Liver (tissue), 9 donors: ENCODE measurements around the gene SNX5. TPM values are rescaled to one million over a fixed set of nuclear protein-coding genes. Genes with fewer than 3 reads are reported as not detected.

Experiments
- DNase-seq: peaks from one replicate; pipeline ENCODE4 v3.0.0-alpha.2; 2017; ENCODE audit warnings: low spot score
- H3K27ac ChIP-seq, 2 donors: one replicate each; pipeline ENCODE4 v1.7.0; 2013; ENCODE audit warnings: inconsistent platforms in 2 of 2, low read length in 2 of 2, control low read depth in 1 of 2, low read depth in 1 of 2, mild to moderate bottlenecking in 1 of 2
- H3K27me3 ChIP-seq, 4 donors: one replicate each; pipeline versions ENCODE4 v1.6.1 to v1.7.0; 2013; ENCODE audit warnings: low read length in 3 of 4, inconsistent platforms in 1 of 4, mild to moderate bottlenecking in 1 of 4, moderate library complexity in 1 of 4; ENCODE audit not compliant: control insufficient read depth in 4 of 4, insufficient read depth in 4 of 4
- H3K36me3 ChIP-seq, 4 donors: one replicate each; pipeline versions ENCODE4 v1.6.1 to v1.7.0; 2013; ENCODE audit warnings: low read length in 3 of 4, mild to moderate bottlenecking in 3 of 4, low read depth in 1 of 4, moderate library complexity in 1 of 4; ENCODE audit not compliant: control insufficient read depth in 4 of 4, insufficient read depth in 3 of 4
- H3K4me1 ChIP-seq, 4 donors: one replicate each; pipeline versions ENCODE4 v1.6.1 to v1.7.0; 2013; ENCODE audit warnings: low read length in 3 of 4, mild to moderate bottlenecking in 3 of 4, moderate library complexity in 1 of 4; ENCODE audit not compliant: control insufficient read depth in 4 of 4, insufficient read depth in 4 of 4
- H3K4me3 ChIP-seq, 3 donors: one replicate each; pipeline versions ENCODE4 v1.6.1 to v1.7.0; 2013; ENCODE audit warnings: low read length in 3 of 3, control low read depth in 1 of 3, low read depth in 1 of 3, mild to moderate bottlenecking in 1 of 3
- H3K9ac ChIP-seq, 2 donors: one replicate each; pipeline ENCODE4 v1.7.0; 2013; ENCODE audit warnings: low read length in 2 of 2, mild to moderate bottlenecking in 2 of 2, moderate library complexity in 2 of 2, control low read depth in 1 of 2, low read depth in 1 of 2
- H3K9me3 ChIP-seq, 4 donors: one replicate each; pipeline versions ENCODE4 v1.6.1 to v1.7.0; 2013; ENCODE audit warnings: low read length in 3 of 4; ENCODE audit not compliant: control insufficient read depth in 4 of 4
- FOXA1 ChIP-seq: IDR thresholded peaks from 2 replicates; pipeline ENCODE4 v1.6.1; 2016; ENCODE audit warnings: antibody characterized with exemption
- GABPA ChIP-seq, 2 donors: IDR thresholded peaks in 1 of 2; conservative IDR thresholded peaks in 1 of 2; 2 replicates each; pipeline ENCODE4 v1.6.1; 2016; ENCODE audit warnings: antibody characterized with exemption in 2 of 2, mild to moderate bottlenecking in 1 of 2, moderate library complexity in 1 of 2
- HNF4A ChIP-seq, 2 donors: conservative IDR thresholded peaks; 2 replicates each; pipeline ENCODE4 v1.6.1; 2016; ENCODE audit warnings: antibody characterized with exemption in 2 of 2, mild to moderate bottlenecking in 2 of 2
- JUND ChIP-seq, 2 donors: IDR thresholded peaks; 2 replicates each; pipeline ENCODE4 v1.6.1; 2016; ENCODE audit warnings: antibody characterized with exemption in 2 of 2
- MAX ChIP-seq: IDR thresholded peaks from 2 replicates; pipeline ENCODE4 v1.6.1; 2016; ENCODE audit warnings: antibody characterized with exemption
- RAD21 ChIP-seq, 2 donors: IDR thresholded peaks; 2 replicates each; pipeline ENCODE4 v1.6.1; 2016; ENCODE audit warnings: antibody characterized with exemption in 2 of 2, mild to moderate bottlenecking in 2 of 2
- REST ChIP-seq: IDR thresholded peaks from 2 replicates; pipeline ENCODE4 v1.6.1; 2016; ENCODE audit warnings: antibody characterized with exemption, mild to moderate bottlenecking
- RXRA ChIP-seq, 2 donors: IDR thresholded peaks; 2 replicates each; pipeline ENCODE4 v1.6.1; 2017 to 2018; ENCODE audit warnings: antibody characterized with exemption in 2 of 2, mild to moderate bottlenecking in 1 of 2
- SP1 ChIP-seq: IDR thresholded peaks from 2 replicates; pipeline ENCODE4 v1.6.1; 2018; ENCODE audit warnings: antibody characterized with exemption, mild to moderate bottlenecking
- YY1 ChIP-seq: IDR thresholded peaks from 2 replicates; pipeline ENCODE4 v1.6.1; 2016; ENCODE audit warnings: antibody characterized with exemption, mild to moderate bottlenecking
- WGBS: extraction: QIAGEN DNeasy Blood & Tissue Kit; methylation state at CpG from one replicate; pipeline ENCODE4 v1.1.7; 2013; 5-methylcytosine and 5-hydroxymethylcytosine counted together
- polyA plus RNA-seq, 2 donors: library from polyadenylated mRNA; stranded (reverse) in 1 of 2; unstranded in 1 of 2; fragments of 200-250 nt in 1 of 2; fragments of >200 nt in 1 of 2; fragmentation: Nextera tagmentation in 1 of 2; extraction: Ambion mirVana in 1 of 2; gene quantifications; one replicate each; pipeline versions ENCODE4 v1.2.1 to v1.2.3, GENCODE V29; 2013 to 2015
- total RNA-seq, 2 donors: library from RNA; depleted of rRNA; stranded (reverse); fragments of >200 nt; gene quantifications; one replicate each; pipeline ENCODE4 v1.2.3, GENCODE V29; 2014
- donor health status: healthy.
- donor health status: healthy.
- donor health status: healthy.
- donor health status: healthy.
- donor health status: healthy.

Gene SNX5
- total and polyA plus RNA-seq, 4 donors = 32.8 to 77.8 (median 46.2) TPM

- H3K9me3 ChIP-seq = no peaks in the 10 kb centered on the region
- H3K36me3 ChIP-seq = peaks cover 0 to 7% (median 0%) of the 10 kb centered on the region in 4 donors
- no peak for DNase-seq
- H3K27ac ChIP-seq = no peak overlapping the region
- TF ChIP-seq FOXA1 (no peak), YY1 (no peak), SP1 (no peak), HNF4A (conservative IDR thresholded peaks at IDR 0.05) (no peak), GABPA (IDR thresholded peaks at IDR 0.05 in 1 of 2, conservative IDR thresholded peaks at IDR 0.05 in 1 of 2) (no peak), RXRA (IDR thresholded peaks at IDR 0.05) (no peak), RAD21 (IDR thresholded peaks at IDR 0.05) (no peak)
- H3K9ac ChIP-seq = peak overlapping the region in 1 of 2 donors; percentile 37
- 62% methylated on average over 7 of the region's 7 CpGs for WGBS
- no peaks in the 10 kb centered on the region for H3K27me3 ChIP-seq
- peak overlapping the region in 1 of 3 donors; percentile 29 for H3K4me3 ChIP-seq
- H3K4me1 ChIP-seq = peaks cover 2 to 42% (median 32%) of the 10 kb centered on the region in 4 donors
Observed at GRCh38 chr20:17971300-17972013, 2.9 kb upstream of the SNX5 start.

GRCh38 chr20:17969884-17970409 lies 1.4 kb upstream of the SNX5 start:
- Histone ChIP-seq H3K9me3 (no peaks in the 10 kb centered on the region), H3K9ac (peak overlapping the region; percentile 52 to 87), H3K27me3 (no peaks in the 10 kb centered on the region), H3K27ac (peak overlapping the region; percentile 89 to 100), H3K4me1 (peaks cover 7 to 57% (median 44%) of the 10 kb centered on the region in 4 donors), H3K36me3 (no peaks in the 10 kb centered on the region), H3K4me3 (peak overlapping the region; percentile 97 to 98 (median 98))
- peak; percentile 62 for DNase-seq
- 11% methylated on average over 9 of the region's 9 CpGs for WGBS
- TF ChIP-seq MAX (no peak), JUND (IDR thresholded peaks at IDR 0.05) (no peak)

GRCh38 chr20:17969278-17969883 lies 787 bp upstream of the SNX5 start:
- H3K27me3 ChIP-seq = no peaks in the 10 kb centered on the region
- peak overlapping the region; percentile 89 to 100 for H3K27ac ChIP-seq
- H3K9ac ChIP-seq = peak overlapping the region; percentile 73 to 87
- DNase-seq = no peak
- peaks cover 7 to 62% (median 45%) of the 10 kb centered on the region in 4 donors for H3K4me1 ChIP-seq
- H3K4me3 ChIP-seq = peak overlapping the region; percentile 97 to 98 (median 98)
- H3K36me3 ChIP-seq = no peaks in the 10 kb centered on the region
- WGBS = 0% methylated on average over 28 of the region's 28 CpGs
- TF ChIP-seq REST = no peak
- peak; percentile 5 for TF ChIP-seq YY1
- H3K9me3 ChIP-seq = no peaks in the 10 kb centered on the region
